WTC11 (cell line): ENCODE results near the gene CMTM6. TPM values are rescaled to one million over a fixed set of nuclear protein-coding genes. Genes with fewer than 3 reads are reported as not detected.

Experiments
- ATAC-seq: fragments of 200-7000 bp; cut with Tn5 transposase; 2 replicates; pipeline ENCODE4 v1.10.0; 2021; ENCODE audit warnings: mild to moderate bottlenecking, moderate library complexity
- CTCF ChIA-PET: fragments of 300-600 bp; sonication (Branson Sonifier 250); formaldehyde crosslinking; loops from one replicate; lab custom pipeline; 2021; ENCODE audit warnings: antibody characterized with exemption; lab: Charles Lee
- POLR2A ChIA-PET: fragments of 350-600 bp; sonication (Branson Sonifier 250); formaldehyde crosslinking; loops from one replicate; lab custom pipeline; 2021; ENCODE audit warnings: antibody characterized with exemption; lab: Charles Lee
- DNase-seq: peaks from one replicate; pipeline ENCODE4 v3.0.0; 2021; ENCODE audit warnings: low spot score
- H3K27ac Mint-ChIP-seq: 2 replicates; pipeline ENCODE4 v1.8.0; 2021; ENCODE audit warnings: mixed read lengths
- H3K27me3 Mint-ChIP-seq: 2 replicates; pipeline ENCODE4 v1.8.0; 2021; ENCODE audit warnings: low read depth, mild to moderate bottlenecking, moderate library complexity, mixed read lengths
- H3K36me3 Mint-ChIP-seq: 2 replicates; pipeline ENCODE4 v1.8.0; 2021; ENCODE audit warnings: mixed read lengths
- H3K4me1 Mint-ChIP-seq: 2 replicates; pipeline ENCODE4 v1.8.0; 2022; ENCODE audit warnings: mixed read lengths
- H3K4me3 Mint-ChIP-seq: 2 replicates; pipeline ENCODE4 v1.8.0; 2021; ENCODE audit warnings: mild to moderate bottlenecking, moderate library complexity, mixed read lengths
- H3K9me3 Mint-ChIP-seq: 2 replicates; pipeline ENCODE4 v1.8.0; 2021; ENCODE audit warnings: mixed read lengths
- AFF4 ChIP-seq: sonication (generic); formaldehyde crosslinking; IDR thresholded peaks from 2 replicates; pipeline ENCODE4 v1.8.1; 2023; ENCODE audit warnings: mild to moderate bottlenecking, missing genetic modification reagents, borderline replicate concordance
- E2F1 ChIP-seq: sonication (generic); formaldehyde crosslinking; IDR thresholded peaks from 2 replicates; pipeline ENCODE4 v1.8.0; 2022; ENCODE audit warnings: mild to moderate bottlenecking, missing genetic modification reagents
- E2F4 ChIP-seq: sonication (generic); formaldehyde crosslinking; IDR thresholded peaks from 2 replicates; pipeline ENCODE4 v1.8.1; 2022; ENCODE audit warnings: low read depth, mild to moderate bottlenecking, moderate library complexity, missing genetic modification reagents, borderline replicate concordance
- ERG ChIP-seq: fragments of 250-450 bp; sonication (Bioruptor Pico); IDR thresholded peaks from 2 replicates; pipeline ENCODE4 v1.8.0; 2021; ENCODE audit warnings: mild to moderate bottlenecking
- GABPB1 ChIP-seq: sonication (generic); formaldehyde crosslinking; IDR thresholded peaks from 2 replicates; pipeline ENCODE4 v1.8.1; 2023; ENCODE audit warnings: mild to moderate bottlenecking, missing genetic modification reagents
- GRHL2 ChIP-seq: fragments of 250-450 bp; sonication (Bioruptor Pico); IDR thresholded peaks from 2 replicates; pipeline ENCODE4 v1.8.0; 2022; ENCODE audit warnings: mild to moderate bottlenecking, moderate library complexity; ENCODE audit not compliant: insufficient replicate concordance, severe bottlenecking
- GTF2I ChIP-seq: fragments of 250-450 bp; sonication (Bioruptor Pico); conservative IDR thresholded peaks from 2 replicates; pipeline ENCODE4 v1.4.0; 2021; ENCODE audit warnings: mild to moderate bottlenecking
- JUN ChIP-seq: sonication (generic); formaldehyde crosslinking; IDR thresholded peaks from 2 replicates; pipeline ENCODE4 v1.8.0; 2023; ENCODE audit warnings: mild to moderate bottlenecking, missing genetic modification reagents
- MAX ChIP-seq: sonication (generic); formaldehyde crosslinking; IDR thresholded peaks from 2 replicates; pipeline ENCODE4 v1.8.0; 2022; ENCODE audit warnings: mild to moderate bottlenecking, missing genetic modification reagents
- PRDM15 ChIP-seq: sonication (generic); formaldehyde crosslinking; IDR thresholded peaks from 2 replicates; pipeline ENCODE4 v1.8.0; 2022; ENCODE audit warnings: missing genetic modification reagents
- RELA ChIP-seq: sonication (generic); formaldehyde crosslinking; IDR thresholded peaks from 2 replicates; pipeline ENCODE4 v1.8.1; 2022; ENCODE audit warnings: missing genetic modification reagents, mild to moderate bottlenecking, borderline replicate concordance
- RORB ChIP-seq: fragments of 250-450 bp; sonication (Bioruptor Pico); IDR thresholded peaks from 2 replicates; pipeline ENCODE4 v1.9.0; 2021; ENCODE audit warnings: mild to moderate bottlenecking
- SOX15 ChIP-seq: fragments of 250-450 bp; sonication (Bioruptor Pico); IDR thresholded peaks from 2 replicates; pipeline ENCODE4 v1.9.0; 2021; ENCODE audit warnings: mild to moderate bottlenecking
- USF1 ChIP-seq: sonication (generic); formaldehyde crosslinking; IDR thresholded peaks from 2 replicates; pipeline ENCODE4 v1.8.0; 2022; ENCODE audit warnings: mild to moderate bottlenecking, missing genetic modification reagents
- ZNF512 ChIP-seq: sonication (generic); formaldehyde crosslinking; IDR thresholded peaks from 2 replicates; pipeline ENCODE4 v1.8.1; 2022; ENCODE audit warnings: missing genetic modification reagents, borderline replicate concordance
- ZNF671 ChIP-seq: fragments of 250-450 bp; sonication (Bioruptor Pico); IDR thresholded peaks from 2 replicates; pipeline ENCODE4 v1.8.0; 2021; ENCODE audit warnings: mild to moderate bottlenecking
- total RNA-seq: library from RNA; stranded (reverse); gene quantifications from 3 replicates; pipeline ENCODE4 v1.2.3, GENCODE V29; 2021

CMTM6 gene
- total RNA-seq, 1 experiment from 2014 or later, result 42.3 TPM

GRCh38 chr3:32506466-32506865 lies 3.8 kb upstream of the CMTM6 start:
- DNase-seq (no peak), ATAC-seq (no peak)
- no peak for TF ChIP-seq PRDM15 (CRISPR knock-in tag)
- TF ChIP-seq GABPB1 (CRISPR knock-in tag), result no peak
- no peak for TF ChIP-seq RORB (CRISPR knock-in tag)
- no peak for TF ChIP-seq AFF4 (CRISPR knock-in tag)
- no peak for TF ChIP-seq RELA
- no peak for TF ChIP-seq MAX
- no peak for TF ChIP-seq E2F1 (CRISPR knock-in tag)
- TF ChIP-seq ZNF512 (CRISPR knock-in tag), result no peak
- H3K36me3 Mint-ChIP-seq, result no peaks in the 10 kb centered on the region
- H3K27me3 Mint-ChIP-seq, result no peaks in the 10 kb centered on the region
- H3K27ac Mint-ChIP-seq, result no peak overlapping the region
- ChIA-PET POLR2A (interaction anchor here (0.5 kb wide), 1 partner anchor 146 kb away, joined by 3 read pairs; no protein-coding TSS in a partner anchor), CTCF (no interaction called here)
- peaks cover 21% of the 10 kb centered on the region for H3K4me1 Mint-ChIP-seq
- H3K9me3 Mint-ChIP-seq, result peaks cover 3% of the 10 kb centered on the region; the same call in 1 of the 2 replicates
- H3K4me3 Mint-ChIP-seq, result no peak overlapping the region

GRCh38 chr3:32502946-32503286 lies 264 bp upstream of the CMTM6 start:
- H3K4me3 Mint-ChIP-seq, result peak overlapping the region; percentile 98
- TF ChIP-seq PRDM15 (CRISPR knock-in tag) (no peak), GTF2I (CRISPR knock-in tag) (no peak), E2F4 (no peak), ZNF671 (CRISPR knock-in tag) (no peak), ERG (CRISPR knock-in tag) (no peak), RORB (CRISPR knock-in tag) (no peak), USF1 (CRISPR knock-in tag) (no peak), GRHL2 (CRISPR knock-in tag) (no peak), JUN (CRISPR knock-in tag) (no peak), SOX15 (CRISPR knock-in tag) (no peak)

More at GRCh38 chr3:32502946-32503286, 264 bp upstream of the CMTM6 start:
- ChIA-PET CTCF (interaction anchor here (0.6 to 1.4 kb wide), 4 partner anchors 96 to 443 kb away, joined by 3 read pairs; partner anchors contain the start of gene CNOT10), POLR2A (interaction anchor here (0.9 kb wide), 1 partner anchor 141 kb away, joined by 4 read pairs; no protein-coding TSS in a partner anchor)
- no peak for DNase-seq
- H3K27me3 Mint-ChIP-seq, result no peaks in the 10 kb centered on the region
- 0 out of 2 replicates have a peak, but pooled peaks cover 3% of the 10 kb centered on the region for H3K36me3 Mint-ChIP-seq
- peaks cover 32% of the 10 kb centered on the region for H3K4me1 Mint-ChIP-seq
- H3K27ac Mint-ChIP-seq, result peak overlapping the region; percentile 94
- ATAC-seq, result no peak
- H3K9me3 Mint-ChIP-seq, result peaks cover 3% of the 10 kb centered on the region; the same call in 1 of the 2 replicates
